A673 (cell line): Measurements from ENCODE around the gene SCUBE1.

Experiments used
- EZH2 ChIP-seq: fragments of 200-600 bp; sonication (generic); IDR thresholded peaks from 2 replicates; pipeline ENCODE4 v1.6.1; 2017; ENCODE audit warnings: borderline replicate concordance, low read depth, mild to moderate bottlenecking, mixed read lengths, antibody characterized with exemption, low read length; ENCODE audit not compliant: poor library complexity, severe bottlenecking
- TF ChIP-seq, protein P1 (sequence below): fragments of 300-800, 200-600 bp; sonication (generic); conservative IDR thresholded peaks from 2 replicates; pipeline ENCODE4 v1.5.1; 2017; ENCODE audit warnings: low read depth, mild to moderate bottlenecking, antibody characterized with exemption, low read length, moderate library complexity, mixed read lengths

DNA sequence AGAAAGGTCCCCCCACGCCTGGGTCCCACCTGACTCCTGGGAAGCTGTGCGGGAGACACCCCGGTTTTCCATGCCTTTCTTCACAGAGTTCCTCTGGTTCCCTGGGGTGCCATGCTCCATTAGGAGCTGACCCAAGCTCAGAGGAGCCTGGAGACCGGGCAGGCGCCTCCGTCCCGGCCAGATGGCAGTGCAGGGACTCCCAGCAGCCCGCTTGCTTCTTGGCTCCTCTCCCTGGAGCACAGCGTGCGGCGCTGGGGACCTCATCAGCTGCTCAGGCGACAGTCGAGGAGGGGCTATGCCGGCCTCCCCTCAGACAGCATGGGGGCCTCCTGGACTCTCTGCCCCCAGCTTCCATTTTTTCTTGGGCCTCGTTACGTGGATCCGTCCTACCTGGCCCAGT lies 143.1 kb downstream of the SCUBE1 start:
- TF ChIP-seq EZH2, result no peak
- TF ChIP-seq, protein P1, sequence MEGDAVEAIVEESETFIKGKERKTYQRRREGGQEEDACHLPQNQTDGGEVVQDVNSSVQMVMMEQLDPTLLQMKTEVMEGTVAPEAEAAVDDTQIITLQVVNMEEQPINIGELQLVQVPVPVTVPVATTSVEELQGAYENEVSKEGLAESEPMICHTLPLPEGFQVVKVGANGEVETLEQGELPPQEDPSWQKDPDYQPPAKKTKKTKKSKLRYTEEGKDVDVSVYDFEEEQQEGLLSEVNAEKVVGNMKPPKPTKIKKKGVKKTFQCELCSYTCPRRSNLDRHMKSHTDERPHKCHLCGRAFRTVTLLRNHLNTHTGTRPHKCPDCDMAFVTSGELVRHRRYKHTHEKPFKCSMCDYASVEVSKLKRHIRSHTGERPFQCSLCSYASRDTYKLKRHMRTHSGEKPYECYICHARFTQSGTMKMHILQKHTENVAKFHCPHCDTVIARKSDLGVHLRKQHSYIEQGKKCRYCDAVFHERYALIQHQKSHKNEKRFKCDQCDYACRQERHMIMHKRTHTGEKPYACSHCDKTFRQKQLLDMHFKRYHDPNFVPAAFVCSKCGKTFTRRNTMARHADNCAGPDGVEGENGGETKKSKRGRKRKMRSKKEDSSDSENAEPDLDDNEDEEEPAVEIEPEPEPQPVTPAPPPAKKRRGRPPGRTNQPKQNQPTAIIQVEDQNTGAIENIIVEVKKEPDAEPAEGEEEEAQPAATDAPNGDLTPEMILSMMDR, result no peak
